Measurements from ENCODE around the gene TMEM254. TPM values are rescaled to one million over a fixed set of nuclear protein-coding genes. Genes with fewer than 3 reads are reported as not detected.
"Not testable (repeated sequence)": the region's sequence is repeated elsewhere in the genome, so short reads cannot be mapped to it uniquely, and the experiment has no call there.

TMEM254 gene
- total RNA-seq, 1 donor, result 8.7 TPM

DNA sequence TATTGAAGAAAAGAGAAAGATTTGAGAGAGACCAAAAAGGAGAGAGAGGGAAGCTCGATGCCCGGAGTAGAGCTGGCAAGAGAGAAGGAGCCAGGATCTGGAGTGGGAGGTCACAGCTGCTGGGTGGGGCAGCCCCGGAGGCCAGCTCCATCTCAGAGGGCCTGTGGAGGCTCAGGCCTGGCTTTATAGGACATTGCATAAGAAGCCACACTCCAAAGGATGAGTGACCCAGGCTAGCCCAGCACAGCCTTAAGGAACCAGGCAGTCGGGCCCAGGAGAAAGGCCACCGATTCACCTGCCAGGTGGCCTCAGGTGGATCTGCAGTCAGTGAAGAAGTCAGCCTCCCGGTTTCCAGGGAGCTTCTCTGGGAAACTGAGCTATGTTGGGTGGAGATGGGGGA lies 54.7 kb downstream of the TMEM254 start:
- peak; percentile 68 for DNase-seq (ENCODE audit: insufficient read length, low spot score, missing footprints)
- peak overlapping the region; percentile 63 for H2AFZ ChIP-seq (ENCODE audit: low read length)
- H3K4me1 ChIP-seq (ENCODE audit: insufficient read depth, low read length), result peaks cover 38% of the 10 kb centered on the region
- no peaks in the 10 kb centered on the region for H4K20me1 ChIP-seq (ENCODE audit: insufficient read depth, low read length)
- TF ChIP-seq, protein P1, sequence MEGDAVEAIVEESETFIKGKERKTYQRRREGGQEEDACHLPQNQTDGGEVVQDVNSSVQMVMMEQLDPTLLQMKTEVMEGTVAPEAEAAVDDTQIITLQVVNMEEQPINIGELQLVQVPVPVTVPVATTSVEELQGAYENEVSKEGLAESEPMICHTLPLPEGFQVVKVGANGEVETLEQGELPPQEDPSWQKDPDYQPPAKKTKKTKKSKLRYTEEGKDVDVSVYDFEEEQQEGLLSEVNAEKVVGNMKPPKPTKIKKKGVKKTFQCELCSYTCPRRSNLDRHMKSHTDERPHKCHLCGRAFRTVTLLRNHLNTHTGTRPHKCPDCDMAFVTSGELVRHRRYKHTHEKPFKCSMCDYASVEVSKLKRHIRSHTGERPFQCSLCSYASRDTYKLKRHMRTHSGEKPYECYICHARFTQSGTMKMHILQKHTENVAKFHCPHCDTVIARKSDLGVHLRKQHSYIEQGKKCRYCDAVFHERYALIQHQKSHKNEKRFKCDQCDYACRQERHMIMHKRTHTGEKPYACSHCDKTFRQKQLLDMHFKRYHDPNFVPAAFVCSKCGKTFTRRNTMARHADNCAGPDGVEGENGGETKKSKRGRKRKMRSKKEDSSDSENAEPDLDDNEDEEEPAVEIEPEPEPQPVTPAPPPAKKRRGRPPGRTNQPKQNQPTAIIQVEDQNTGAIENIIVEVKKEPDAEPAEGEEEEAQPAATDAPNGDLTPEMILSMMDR (IDR thresholded peaks at IDR 0.05; ENCODE audit: extremely low read depth, low read depth, low read length), result no peak
- H3K79me2 ChIP-seq (ENCODE audit: insufficient read depth, low read length), result no peaks in the 10 kb centered on the region
- peak overlapping the region; percentile 57 for H3K27ac ChIP-seq (ENCODE audit: low read depth, low read length)
- H3K4me3 ChIP-seq (ENCODE audit: insufficient read depth, low read length), result peak overlapping the region; percentile 75
- peak overlapping the region; percentile 83 for H3K4me2 ChIP-seq (ENCODE audit: insufficient read depth, low read length)
- H3K9me3 ChIP-seq (ENCODE audit: low read depth, low read length), result no peaks in the 10 kb centered on the region
- no peaks in the 10 kb centered on the region for H3K36me3 ChIP-seq (ENCODE audit: insufficient read depth, low read length)
- H3K27me3 ChIP-seq (ENCODE audit: insufficient read depth, low read length), result no peaks in the 10 kb centered on the region

DNA sequence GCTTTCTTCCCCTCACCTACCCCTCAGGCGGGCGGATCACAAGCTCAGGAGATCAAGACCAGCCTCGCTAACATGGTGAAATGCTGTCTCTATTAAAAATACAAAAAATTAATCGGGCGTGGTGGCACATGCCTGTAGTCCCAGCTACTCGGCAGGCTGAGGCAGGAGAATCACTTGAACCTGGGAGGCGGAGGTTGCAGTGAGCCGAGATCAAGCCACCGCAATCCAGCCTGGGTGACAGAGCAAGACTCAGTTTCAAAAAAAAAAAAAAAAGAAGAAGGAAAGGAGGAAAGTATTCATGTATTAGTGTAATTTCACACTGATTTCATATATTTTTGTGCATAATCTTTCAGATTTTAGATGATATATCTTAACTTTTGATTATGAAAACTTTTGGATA lies 55.2 kb downstream of the TMEM254 start:
- H3K27me3 ChIP-seq (ENCODE audit: insufficient read depth, low read length); H3K27ac ChIP-seq (ENCODE audit: low read depth, low read length); H2AFZ ChIP-seq (ENCODE audit: low read length); H4K20me1 ChIP-seq (ENCODE audit: insufficient read depth, low read length); DNase-seq (ENCODE audit: insufficient read length, low spot score, missing footprints); H3K79me2 ChIP-seq (ENCODE audit: insufficient read depth, low read length); H3K9me3 ChIP-seq (ENCODE audit: low read depth, low read length); H3K36me3 ChIP-seq (ENCODE audit: insufficient read depth, low read length): not testable (repeated sequence)
- peak overlapping the region; percentile 75 for H3K4me3 ChIP-seq (ENCODE audit: insufficient read depth, low read length)
- H3K4me1 ChIP-seq (ENCODE audit: insufficient read depth, low read length), result peaks cover 40% of the 10 kb centered on the region
- H3K4me2 ChIP-seq (ENCODE audit: insufficient read depth, low read length), result peak overlapping the region; percentile 83

DNA sequence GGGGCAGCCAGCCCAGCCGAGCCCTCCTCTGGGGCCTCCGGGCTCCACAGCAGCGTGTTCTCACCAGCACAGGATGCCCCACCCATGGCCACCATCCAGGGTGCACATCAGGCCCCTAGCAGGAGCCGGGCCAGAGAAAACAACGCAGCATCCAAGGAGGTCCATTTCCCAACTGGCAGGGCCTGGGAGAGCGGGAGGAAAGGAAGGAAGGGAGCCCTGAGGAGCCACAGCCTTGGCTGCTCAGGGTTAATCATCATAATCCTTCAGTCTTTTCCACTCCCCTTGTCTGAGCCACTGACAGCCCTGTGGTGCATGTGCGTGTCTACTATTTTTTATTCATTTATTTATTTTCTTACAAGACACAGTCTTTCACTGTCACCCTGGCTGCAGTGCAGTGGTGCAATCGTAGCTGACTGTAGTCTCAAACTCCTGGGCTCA lies 57.7 kb downstream of the TMEM254 start:
- peak overlapping the region; percentile 30 for H3K4me2 ChIP-seq (ENCODE audit: insufficient read depth, low read length)
- no peaks in the 10 kb centered on the region for H3K9me3 ChIP-seq (ENCODE audit: low read depth, low read length)
- H3K27ac ChIP-seq (ENCODE audit: low read depth, low read length), result peak overlapping the region; percentile 89
- peaks cover 40% of the 10 kb centered on the region for H3K4me1 ChIP-seq (ENCODE audit: insufficient read depth, low read length)
- H3K79me2 ChIP-seq (ENCODE audit: insufficient read depth, low read length), result no peaks in the 10 kb centered on the region
- no peaks in the 10 kb centered on the region for H3K27me3 ChIP-seq (ENCODE audit: insufficient read depth, low read length)
- peaks cover 3% of the 10 kb centered on the region for H4K20me1 ChIP-seq (ENCODE audit: insufficient read depth, low read length)
- H2AFZ ChIP-seq (ENCODE audit: low read length), result no peak overlapping the region
- DNase-seq (ENCODE audit: insufficient read length, low spot score, missing footprints), result peak; percentile 92
- peak overlapping the region; percentile 35 for H3K4me3 ChIP-seq (ENCODE audit: insufficient read depth, low read length)
- no peaks in the 10 kb centered on the region for H3K36me3 ChIP-seq (ENCODE audit: insufficient read depth, low read length)
- TF ChIP-seq, protein P1 (IDR thresholded peaks at IDR 0.05; ENCODE audit: extremely low read depth, low read depth, low read length), result no peak

DNA sequence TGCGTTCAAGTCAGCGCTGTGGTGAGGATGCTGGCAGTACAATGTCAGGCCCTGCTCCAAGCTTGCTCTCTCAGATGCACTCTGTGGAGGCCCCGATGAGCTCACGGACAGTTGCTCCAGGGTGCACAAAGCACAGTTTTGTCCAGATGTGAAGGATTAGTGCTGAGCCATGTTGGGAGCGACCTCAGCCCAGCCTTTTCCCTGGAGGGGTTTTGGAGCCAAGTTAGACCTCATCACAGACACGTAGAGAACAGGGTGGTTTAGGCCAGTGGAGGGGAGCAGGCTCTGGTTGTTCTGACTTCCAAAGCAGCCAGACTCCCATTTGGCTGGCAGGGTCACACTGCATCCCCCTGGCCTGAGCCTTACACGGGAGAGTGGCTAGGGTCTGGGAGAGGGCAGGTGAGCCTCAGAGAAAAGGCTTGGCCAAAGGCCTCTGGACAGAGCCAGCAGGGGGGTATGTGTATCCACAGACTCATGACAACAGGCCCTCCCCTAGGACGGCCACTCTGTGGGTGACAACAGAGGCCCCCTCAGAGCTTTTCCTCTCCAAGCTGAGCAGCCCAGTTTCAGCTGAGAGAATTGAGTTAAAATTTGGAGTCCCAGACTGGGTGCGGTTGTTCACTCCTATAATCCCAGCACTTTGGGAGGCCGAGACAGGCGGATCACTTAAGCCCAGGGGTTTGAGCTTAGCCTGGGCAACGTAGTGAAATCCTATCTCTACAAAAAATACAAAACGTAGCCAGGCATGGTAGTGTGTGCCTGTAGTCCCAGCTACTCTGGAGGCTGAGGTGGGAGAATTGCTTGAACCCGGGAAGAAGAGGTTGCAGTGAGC lies 58.8 kb downstream of the TMEM254 start:
- Histone ChIP-seq H3K4me2 (ENCODE audit: insufficient read depth, low read length) (peak overlapping the region; percentile 30), H2AFZ (ENCODE audit: low read length) (no peak overlapping the region), H3K36me3 (ENCODE audit: insufficient read depth, low read length) (no peaks in the 10 kb centered on the region), H3K27ac (ENCODE audit: low read depth, low read length) (peak overlapping the region; percentile 89), H3K4me3 (ENCODE audit: insufficient read depth, low read length) (no peak overlapping the region), H3K27me3 (ENCODE audit: insufficient read depth, low read length) (no peaks in the 10 kb centered on the region), H3K79me2 (ENCODE audit: insufficient read depth, low read length) (no peaks in the 10 kb centered on the region), H3K9me3 (ENCODE audit: low read depth, low read length) (no peaks in the 10 kb centered on the region), H4K20me1 (ENCODE audit: insufficient read depth, low read length) (peaks cover 3% of the 10 kb centered on the region), H3K4me1 (ENCODE audit: insufficient read depth, low read length) (peaks cover 32% of the 10 kb centered on the region)
- DNase-seq (ENCODE audit: insufficient read length, low spot score, missing footprints), result peak; percentile 93
- TF ChIP-seq, protein P1 (IDR thresholded peaks at IDR 0.05; ENCODE audit: extremely low read depth, low read depth, low read length), result no peak

All from osteoblast (primary cell).